Panc1 (cell line): ENCODE data around the gene SLFN5. TPM values are rescaled to one million over a fixed set of nuclear protein-coding genes. Genes with fewer than 3 reads are reported as not detected.

Source experiments
- ATAC-seq: fragments of 200-7000 bp; cut with Tn5 transposase; 2 replicates; pipeline ENCODE4 v1.9.1; 2020; ENCODE audit warnings: mild to moderate bottlenecking, moderate library complexity
- BruUV-seq: library from RNA; stranded (reverse); fragments of 400-500 nt; replicated peaks from 2 replicates; lab custom pipeline; 2021; lab: Mats Ljungman, UMichigan
- CTCF ChIA-PET: fragments of 300-600 bp; sonication (Branson Sonifier 250); formaldehyde crosslinking; loops from one replicate; lab custom pipeline; 2022; ENCODE audit warnings: antibody characterized with exemption; lab: Charles Lee
- POLR2A ChIA-PET: fragments of 300-600 bp; sonication (Branson Sonifier 250); formaldehyde crosslinking; loops from one replicate; lab custom pipeline; 2022; ENCODE audit warnings: antibody characterized with exemption; lab: Charles Lee
- DNase-seq: peaks from one replicate; pipeline ENCODE4 v3.0.0-alpha.2; 2010; ENCODE audit warnings: low read depth, low spot score
- H3K27ac ChIP-seq: 2 replicates; pipeline ENCODE4 v1.5.1; 2011; ENCODE audit warnings: mild to moderate bottlenecking, low read length, inconsistent platforms
- H3K27me3 ChIP-seq: fragments of 200-500 bp; sonication (Bioruptor generic); 2 replicates; pipeline ENCODE4 v1.6.0; 2014; ENCODE audit warnings: low read length, inconsistent platforms; ENCODE audit not compliant: control insufficient read depth, insufficient read depth
- H3K36me3 ChIP-seq: fragments of 200-500 bp; sonication (Bioruptor generic); 2 replicates; pipeline ENCODE4 v1.5.1; 2014; ENCODE audit warnings: inconsistent platforms, mild to moderate bottlenecking, low read length, moderate library complexity; ENCODE audit not compliant: control insufficient read depth, insufficient read depth
- H3K4me1 ChIP-seq: 2 replicates; pipeline ENCODE4 v1.5.1; 2011; ENCODE audit warnings: inconsistent platforms, mild to moderate bottlenecking, low read length, moderate library complexity; ENCODE audit not compliant: control insufficient read depth, insufficient read depth
- H3K4me3 ChIP-seq, 2 experiments: 2 replicates each; pipeline ENCODE4 v1.5.1; 2011 to 2012; ENCODE audit warnings: low read depth in 2 of 2, low read length in 2 of 2, mild to moderate bottlenecking in 2 of 2, inconsistent platforms in 1 of 2, moderate library complexity in 1 of 2
- H3K9me3 ChIP-seq: fragments of 200-500 bp; sonication (Bioruptor generic); 2 replicates; pipeline ENCODE4 v1.5.1; 2014; ENCODE audit warnings: low read depth, mild to moderate bottlenecking, inconsistent platforms, low read length, moderate library complexity; ENCODE audit not compliant: control insufficient read depth, insufficient read depth
- POLR2AphosphoS5 ChIP-seq: IDR thresholded peaks from 2 replicates; pipeline ENCODE4 v1.6.1; 2012; ENCODE audit warnings: mild to moderate bottlenecking, low read depth, low read length, moderate library complexity
- SIN3A ChIP-seq: IDR thresholded peaks from 2 replicates; pipeline ENCODE4 v1.6.1; 2012; ENCODE audit warnings: low read depth, mild to moderate bottlenecking, low read length, moderate library complexity, borderline replicate concordance; ENCODE audit not compliant: insufficient read depth
- TCF7L2 ChIP-seq: IDR thresholded peaks from 2 replicates; pipeline ENCODE4 v1.6.1; 2011; ENCODE audit warnings: mild to moderate bottlenecking, low read depth, low read length, inconsistent platforms
- in situ Hi-C: cut with HindIII; loops from 2 replicates; pipeline ENCODE4 v1.10.0; 2016; ENCODE audit warnings: low sequenced_read_pairs, low pct_unique_long_range_greater_than_20kb
- intact Hi-C: fragments of 100-400 bp; cut with micrococcal nuclease; formaldehyde crosslinking; loops from one replicate; pipeline ENCODE4 v1.10.0; 2022; ENCODE audit not compliant: unreplicated experiment
- total RNA-seq: library from RNA; stranded (reverse); gene quantifications from one replicate; pipeline ENCODE4 v1.2.1, GENCODE V29; 2021; ENCODE audit not compliant: unreplicated experiment
- TF ChIP-seq, protein P1 (sequence below): fragments of 450-650 bp; IDR thresholded peaks from 2 replicates; pipeline ENCODE4 v1.5.1; 2017; ENCODE audit warnings: mild to moderate bottlenecking
- TF ChIP-seq, protein P2 (sequence below), 2 experiments: IDR thresholded peaks; 2 replicates each; pipeline ENCODE4 v1.6.1; 2011 to 2012; ENCODE audit warnings: low read depth in 2 of 2, control low read depth in 1 of 2, low read length in 1 of 2, mild to moderate bottlenecking in 1 of 2, moderate library complexity in 1 of 2; ENCODE audit not compliant: insufficient read depth in 1 of 2

Gene SLFN5
- total RNA-seq, 1 experiment from 2014 or later, result 5.4 TPM

DNA sequence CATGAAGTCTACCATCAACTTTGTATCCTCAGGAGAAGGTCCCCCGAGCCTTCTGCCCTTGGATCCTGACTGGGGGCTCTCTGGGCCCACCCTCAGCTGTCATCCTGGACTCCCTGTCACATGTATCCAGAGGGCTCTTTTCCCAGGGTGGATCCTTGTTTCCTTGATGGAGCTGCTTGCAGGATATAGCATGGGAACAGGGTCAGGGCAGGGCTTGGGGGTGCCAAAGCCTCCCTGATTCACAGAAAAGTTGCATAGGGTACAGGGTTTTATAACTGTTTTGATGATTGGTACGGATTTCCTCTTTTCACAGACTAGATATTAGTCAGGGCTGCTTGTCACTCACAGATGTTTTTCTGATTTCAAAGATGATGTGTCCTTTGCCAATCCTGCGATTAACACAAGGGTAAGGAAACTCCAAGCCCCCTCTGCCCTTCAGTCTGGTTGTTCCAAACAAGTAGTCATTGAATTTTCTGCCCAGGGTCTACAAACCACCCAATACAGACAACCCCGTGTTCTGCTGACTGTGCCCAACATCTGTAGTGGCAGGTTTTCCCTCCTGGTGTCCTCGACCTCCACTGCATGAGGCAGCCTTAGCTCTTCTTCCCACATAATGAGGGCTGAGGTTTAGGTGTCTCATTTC lies 28.1 kb upstream of the SLFN5 start:
- peaks cover 3% of the 10 kb centered on the region; the same call in 1 of the 2 replicates for H3K27me3 ChIP-seq
- intact Hi-C loops (loop anchor here (10.0 kb wide), 1 partner anchor 60 kb away; no protein-coding TSS in a partner anchor), in situ Hi-C loops (no loop called here)
- ChIA-PET CTCF (no interaction called here), POLR2A (no interaction called here)
- ATAC-seq (no peak), DNase-seq (no peak)
- TF ChIP-seq SIN3A, result no peak
- TF ChIP-seq, protein P1, sequence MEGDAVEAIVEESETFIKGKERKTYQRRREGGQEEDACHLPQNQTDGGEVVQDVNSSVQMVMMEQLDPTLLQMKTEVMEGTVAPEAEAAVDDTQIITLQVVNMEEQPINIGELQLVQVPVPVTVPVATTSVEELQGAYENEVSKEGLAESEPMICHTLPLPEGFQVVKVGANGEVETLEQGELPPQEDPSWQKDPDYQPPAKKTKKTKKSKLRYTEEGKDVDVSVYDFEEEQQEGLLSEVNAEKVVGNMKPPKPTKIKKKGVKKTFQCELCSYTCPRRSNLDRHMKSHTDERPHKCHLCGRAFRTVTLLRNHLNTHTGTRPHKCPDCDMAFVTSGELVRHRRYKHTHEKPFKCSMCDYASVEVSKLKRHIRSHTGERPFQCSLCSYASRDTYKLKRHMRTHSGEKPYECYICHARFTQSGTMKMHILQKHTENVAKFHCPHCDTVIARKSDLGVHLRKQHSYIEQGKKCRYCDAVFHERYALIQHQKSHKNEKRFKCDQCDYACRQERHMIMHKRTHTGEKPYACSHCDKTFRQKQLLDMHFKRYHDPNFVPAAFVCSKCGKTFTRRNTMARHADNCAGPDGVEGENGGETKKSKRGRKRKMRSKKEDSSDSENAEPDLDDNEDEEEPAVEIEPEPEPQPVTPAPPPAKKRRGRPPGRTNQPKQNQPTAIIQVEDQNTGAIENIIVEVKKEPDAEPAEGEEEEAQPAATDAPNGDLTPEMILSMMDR, result no peak
- TF ChIP-seq, protein P2, sequence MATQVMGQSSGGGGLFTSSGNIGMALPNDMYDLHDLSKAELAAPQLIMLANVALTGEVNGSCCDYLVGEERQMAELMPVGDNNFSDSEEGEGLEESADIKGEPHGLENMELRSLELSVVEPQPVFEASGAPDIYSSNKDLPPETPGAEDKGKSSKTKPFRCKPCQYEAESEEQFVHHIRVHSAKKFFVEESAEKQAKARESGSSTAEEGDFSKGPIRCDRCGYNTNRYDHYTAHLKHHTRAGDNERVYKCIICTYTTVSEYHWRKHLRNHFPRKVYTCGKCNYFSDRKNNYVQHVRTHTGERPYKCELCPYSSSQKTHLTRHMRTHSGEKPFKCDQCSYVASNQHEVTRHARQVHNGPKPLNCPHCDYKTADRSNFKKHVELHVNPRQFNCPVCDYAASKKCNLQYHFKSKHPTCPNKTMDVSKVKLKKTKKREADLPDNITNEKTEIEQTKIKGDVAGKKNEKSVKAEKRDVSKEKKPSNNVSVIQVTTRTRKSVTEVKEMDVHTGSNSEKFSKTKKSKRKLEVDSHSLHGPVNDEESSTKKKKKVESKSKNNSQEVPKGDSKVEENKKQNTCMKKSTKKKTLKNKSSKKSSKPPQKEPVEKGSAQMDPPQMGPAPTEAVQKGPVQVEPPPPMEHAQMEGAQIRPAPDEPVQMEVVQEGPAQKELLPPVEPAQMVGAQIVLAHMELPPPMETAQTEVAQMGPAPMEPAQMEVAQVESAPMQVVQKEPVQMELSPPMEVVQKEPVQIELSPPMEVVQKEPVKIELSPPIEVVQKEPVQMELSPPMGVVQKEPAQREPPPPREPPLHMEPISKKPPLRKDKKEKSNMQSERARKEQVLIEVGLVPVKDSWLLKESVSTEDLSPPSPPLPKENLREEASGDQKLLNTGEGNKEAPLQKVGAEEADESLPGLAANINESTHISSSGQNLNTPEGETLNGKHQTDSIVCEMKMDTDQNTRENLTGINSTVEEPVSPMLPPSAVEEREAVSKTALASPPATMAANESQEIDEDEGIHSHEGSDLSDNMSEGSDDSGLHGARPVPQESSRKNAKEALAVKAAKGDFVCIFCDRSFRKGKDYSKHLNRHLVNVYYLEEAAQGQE (IDR thresholded peaks at IDR 0.05; ENCODE audit: insufficient read depth in 1 of 2, low read depth in 2 of 2, low read length in 1 of 2), result no peak
- H3K27ac ChIP-seq, result no peak overlapping the region
- no peaks in the 10 kb centered on the region for H3K36me3 ChIP-seq
- no peaks in the 10 kb centered on the region for H3K9me3 ChIP-seq
- no peaks in the 10 kb centered on the region for H3K4me1 ChIP-seq
- no peak overlapping the region for H3K4me3 ChIP-seq
- BruUV-seq, result no TSS peak

DNA sequence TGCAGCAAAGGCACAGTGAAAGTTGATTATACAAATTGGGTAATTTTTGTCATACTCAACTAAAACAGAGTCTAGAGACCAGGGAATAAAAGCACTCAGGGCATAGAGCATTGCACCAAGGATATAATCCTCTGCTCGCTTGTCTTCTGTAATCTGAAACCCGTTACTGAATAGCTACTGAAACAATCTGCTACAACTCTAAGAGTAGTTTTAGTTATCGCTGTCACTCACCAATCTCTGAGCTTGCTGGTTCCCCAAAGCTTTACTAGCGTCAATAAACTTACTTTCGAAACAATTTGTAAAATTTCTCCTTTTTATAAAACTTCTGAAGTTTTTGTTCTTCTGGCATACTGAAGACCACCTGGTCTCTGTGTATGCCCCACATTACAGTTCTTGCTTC lies 25.8 kb upstream of the SLFN5 start:
- H3K4me3 ChIP-seq, result no peak overlapping the region
- no peaks in the 10 kb centered on the region for H3K4me1 ChIP-seq
- CTCF ChIA-PET, result no interaction called here
- peaks cover 3% of the 10 kb centered on the region; the same call in 1 of the 2 replicates for H3K27me3 ChIP-seq
- no peaks in the 10 kb centered on the region for H3K36me3 ChIP-seq
- TF ChIP-seq, protein P1, result no peak
- TF ChIP-seq SIN3A (no peak), POLR2AphosphoS5 (no peak), TCF7L2 (no peak)
- TF ChIP-seq, protein P2 (IDR thresholded peaks at IDR 0.05; ENCODE audit: insufficient read depth in 1 of 2, low read depth in 2 of 2, low read length in 1 of 2), result no peak
- no TSS peak for BruUV-seq
- no peaks in the 10 kb centered on the region for H3K9me3 ChIP-seq
- DNase-seq, result no peak
- ATAC-seq, result no peak
- no peak overlapping the region for H3K27ac ChIP-seq
- intact Hi-C loops, result loop anchor here (10.0 kb wide), 1 partner anchor 62 kb away; no protein-coding TSS in a partner anchor
- in situ Hi-C loops, result no loop called here
- POLR2A ChIA-PET, result no interaction called here
